Endothelial cell of umbilical vein (primary cell): ENCODE data around the gene OR4M2. TPM values are rescaled to one million over a fixed set of nuclear protein-coding genes. Genes with fewer than 3 reads are reported as not detected.

Experiments used
- polyA plus RNA-seq, 4 experiments: library from polyadenylated mRNA; depleted of rRNA in 3 of 4; stranded (reverse) in 3 of 4; unstranded in 1 of 4; fragments of >200 nt; gene quantifications; 2 replicates each; pipeline versions ENCODE4 v1.2.1 to v1.2.3, GENCODE V29; 2011 to 2012; ENCODE audit warnings: missing spikeins in 1 of 4
- total RNA-seq: library from RNA; stranded (reverse); gene quantifications from 2 replicates; pipeline ENCODE4 v1.2.3, GENCODE V29; 2021

OR4M2 gene
- total and polyA plus RNA-seq, 2 donors (not counting 3 experiments of a cell fraction or from before 2014, with no cell fraction given): not detected

Other genes with a start within 250 kb of the OR4M2 start
- gene POTEB, start 202.8 kb upstream of the OR4M2 start, total RNA-seq: not detected in 2 replicates
- not detected in 2 replicates for gene POTEB, start 202.8 kb upstream of the OR4M2 start, polyA plus RNA-seq